GM19463 (cell line): Measurements from ENCODE around the gene HSPA14.
"Not testable (repeated sequence)": the region's sequence is repeated elsewhere in the genome, so short reads cannot be mapped to it uniquely, and the experiment has no call there.

Experiments used
- ATAC-seq: cut with Tn5 transposase; IDR thresholded peaks from one replicate; pipeline ENCODE4 v1.9.1; 2021; ENCODE audit warnings: mild to moderate bottlenecking, moderate library complexity; ENCODE audit not compliant: unreplicated experiment

HSPA14 gene

GRCh38 chr10:14879124-14879927 is 41.2 kb downstream of the HSPA14 start:
- ATAC-seq, result peak; percentile 11

- no peak for ATAC-seq
Observed at GRCh38 chr10:14879928-14880193, 41.8 kb downstream of the HSPA14 start.

- no peak for ATAC-seq
Observed at GRCh38 chr10:14880229-14880628, 42.1 kb downstream of the HSPA14 start.

- no peak for ATAC-seq
Observed at GRCh38 chr10:14884082-14884481, 46.0 kb downstream of the HSPA14 start.

- no peak for ATAC-seq
Observed at GRCh38 chr10:14889318-14889717, 51.2 kb downstream of the HSPA14 start.

GRCh38 chr10:14891151-14891550 is 53.0 kb downstream of the HSPA14 start:
- no peak for ATAC-seq

GRCh38 chr10:14904316-14904732 is 66.2 kb downstream of the HSPA14 start:
- no peak for ATAC-seq

GRCh38 chr10:14904864-14905263 is 66.8 kb downstream of the HSPA14 start:
- ATAC-seq, result no peak

GRCh38 chr10:14905890-14906289 is 67.8 kb downstream of the HSPA14 start:
- ATAC-seq, result no peak

- ATAC-seq, result no peak
Observed at GRCh38 chr10:14906765-14907164, 68.7 kb downstream of the HSPA14 start.

GRCh38 chr10:14907591-14907990 is 69.5 kb downstream of the HSPA14 start:
- ATAC-seq, result not testable (repeated sequence)

GRCh38 chr10:14909101-14909500 is 71.0 kb downstream of the HSPA14 start:
- no peak for ATAC-seq

GRCh38 chr10:14910953-14911352 is 72.8 kb downstream of the HSPA14 start:
- ATAC-seq, result no peak

- ATAC-seq, result no peak
Observed at GRCh38 chr10:14911801-14912200, 73.7 kb downstream of the HSPA14 start.

- ATAC-seq, result no peak
Observed at GRCh38 chr10:14916600-14916999, 78.5 kb downstream of the HSPA14 start.

- ATAC-seq, result no peak
Observed at GRCh38 chr10:14917827-14918226, 79.7 kb downstream of the HSPA14 start.

GRCh38 chr10:14918964-14919363 is 80.9 kb downstream of the HSPA14 start:
- no peak for ATAC-seq
